ENCODE results near the gene MMP27.

GRCh38 chr11:102643941-102644340 lies 61.6 kb downstream of the MMP27 start:
- no peak for TF ChIP-seq FOXM1 (IDR thresholded peaks at IDR 0.05; ENCODE audit: borderline replicate concordance)
- no peak for TF ChIP-seq SUZ12 (IDR thresholded peaks at IDR 0.05)
- no peak for TF ChIP-seq PKNOX1 (IDR thresholded peaks at IDR 0.05)
- TF ChIP-seq BHLHE40 (IDR thresholded peaks at IDR 0.05; ENCODE audit: borderline replicate concordance), result no peak
- no peak for TF ChIP-seq SP1 (IDR thresholded peaks at IDR 0.05)
